ENCODE data around the gene NCKAP5.

DNA sequence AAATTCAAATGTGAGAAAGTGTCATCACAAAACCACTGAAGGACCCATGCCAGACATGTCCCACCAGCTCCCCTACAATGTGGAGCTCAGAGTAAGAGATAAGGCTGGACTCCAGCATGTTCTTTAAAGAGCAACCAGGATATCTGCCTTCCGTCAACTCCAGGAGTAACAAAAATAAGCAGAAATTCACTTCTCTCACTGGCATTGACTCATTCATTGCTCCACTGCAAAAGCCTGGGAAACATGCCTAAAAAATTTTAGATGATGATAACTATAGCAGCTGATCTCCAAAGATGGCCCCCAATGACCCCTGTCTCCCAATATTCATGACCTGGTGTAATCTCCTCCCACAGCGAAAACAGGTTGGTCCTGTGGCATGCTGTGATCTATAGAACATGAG, 314.5 kb downstream of the NCKAP5 start:
- TF ChIP-seq CTCF (IDR thresholded peaks at IDR 0.05) (no peak), POLR2A (IDR thresholded peaks at IDR 0.05; ENCODE audit: low read length) (no peak), REST (IDR thresholded peaks at IDR 0.05) (no peak), GATA3 (IDR thresholded peaks at IDR 0.05; ENCODE audit: borderline replicate concordance) (no peak), FOSL2 (IDR thresholded peaks at IDR 0.05) (no peak), FOSL2 (CRISPR knock-in tag; IDR thresholded peaks at IDR 0.05) (no peak), MAFK (IDR thresholded peaks at IDR 0.05; ENCODE audit: partially characterized antibody) (no peak), CHD2 (IDR thresholded peaks at IDR 0.05; ENCODE audit: low read length, partially characterized antibody) (no peak), E2F6 (IDR thresholded peaks at IDR 0.05; ENCODE audit: borderline replicate concordance, low read depth) (no peak), MAZ (IDR thresholded peaks at IDR 0.05; ENCODE audit: borderline replicate concordance, low read depth, low read length) (no peak), USF2 (IDR thresholded peaks at IDR 0.05) (no peak), NR3C1 (IDR thresholded peaks at IDR 0.05) (no peak), RFX5 (IDR thresholded peaks at IDR 0.05) (no peak), CHD4 (IDR thresholded peaks at IDR 0.05; ENCODE audit: borderline replicate concordance) (no peak), RNF2 (IDR thresholded peaks at IDR 0.05; ENCODE audit: borderline replicate concordance, low read depth) (no peak)

Data from A549 (cell line).